Colonic mucosa (tissue), 4 donors: ENCODE results near the gene FAM131B. TPM values are rescaled to one million over a fixed set of nuclear protein-coding genes. Genes with fewer than 3 reads are reported as not detected.
A peak's percentile ranks its signal among the peaks of the same experiment; 100 is the strongest.

ENCODE experiments used
- DNase-seq: peaks from one replicate; pipeline ENCODE4 v3.0.0-alpha.2; 2020
- H3K27ac ChIP-seq: fragments of 200-600 bp; one replicate; pipeline ENCODE4 v1.8.0; 2021
- H3K27me3 ChIP-seq: fragments of 200-600 bp; one replicate; pipeline ENCODE4 v1.8.0; 2021
- H3K36me3 ChIP-seq: fragments of 200-600 bp; one replicate; pipeline ENCODE4 v1.8.0; 2021
- H3K4me1 ChIP-seq: fragments of 200-600 bp; one replicate; pipeline ENCODE4 v1.8.0; 2021; ENCODE audit warnings: mild to moderate bottlenecking
- H3K4me3 ChIP-seq: fragments of 200-600 bp; one replicate; pipeline ENCODE4 v1.8.0; 2021
- H3K9ac ChIP-seq, 2 donors: one replicate each; pipeline ENCODE4 v1.7.0; 2013; ENCODE audit warnings: control low read depth in 2 of 2, low read depth in 2 of 2, low read length in 2 of 2
- H3K9me3 ChIP-seq: fragments of 200-600 bp; one replicate; pipeline ENCODE4 v1.8.0; 2021
- CTCF ChIP-seq: fragments of 200-600 bp; IDR thresholded peaks from one replicate; pipeline ENCODE4 v1.8.0; 2022; ENCODE audit warnings: antibody characterized with exemption, mild to moderate bottlenecking
- intact Hi-C: fragments of 100-400 bp; cut with DNase I; formaldehyde crosslinking; loops from one replicate; pipeline ENCODE4 v1.14.1; 2022
- total RNA-seq, 2 donors: library from RNA; stranded (reverse); fragmentation: NEBNext Ultra II Directional in 1 of 2; extraction: Animal tissue kit (Norgen Biotek cat#: 25700) in 1 of 2; gene quantifications; one replicate each; pipeline ENCODE4 v1.2.1, GENCODE V29; 2021
- donor health status: healthy.
- donor health status: DM: no; HTN: no; CAD: no.
- donor health status: DM: no; HTN: no; CAD: no.

Gene FAM131B
- total RNA-seq, 2 donors from 2014 or later = 0.40 to 1.8 TPM

- peaks cover 1% of the 10 kb centered on the region for H3K4me1 ChIP-seq
- H3K9me3 ChIP-seq = no peaks in the 10 kb centered on the region
- no peak for DNase-seq
- no peaks in the 10 kb centered on the region for H3K36me3 ChIP-seq
- no peak overlapping the region for H3K9ac ChIP-seq
- H3K4me3 ChIP-seq = no peak overlapping the region
- H3K27me3 ChIP-seq = no peaks in the 10 kb centered on the region
- intact Hi-C loops = no loop called here
- TF ChIP-seq CTCF = no peak
- H3K27ac ChIP-seq = no peak overlapping the region
These were observed 10.8 kb upstream of the FAM131B start for GRCh38 chr7:143373255-143373794.

- Histone ChIP-seq H3K36me3 (no peaks in the 10 kb centered on the region), H3K27ac (peak overlapping the region; percentile 26), H3K27me3 (no peaks in the 10 kb centered on the region), H3K9ac (peak overlapping the region in 1 of 2 donors; percentile 51), H3K4me3 (no peak overlapping the region), H3K4me1 (peaks cover 3% of the 10 kb centered on the region), H3K9me3 (no peaks in the 10 kb centered on the region)
- intact Hi-C loops = no loop called here
- no peak for TF ChIP-seq CTCF
- DNase-seq = peak; percentile 95
These were observed 9.6 kb upstream of the FAM131B start for GRCh38 chr7:143372070-143372469.

GRCh38 chr7:143369678-143370651, 7.5 kb upstream of the FAM131B start:
- DNase-seq = peak; percentile 73
- no peaks in the 10 kb centered on the region for H3K36me3 ChIP-seq
- no peak for TF ChIP-seq CTCF
- intact Hi-C loops = no loop called here
- no peak overlapping the region for H3K4me3 ChIP-seq
- no peaks in the 10 kb centered on the region for H3K27me3 ChIP-seq
- no peak overlapping the region for H3K9ac ChIP-seq
- no peaks in the 10 kb centered on the region for H3K9me3 ChIP-seq
- H3K27ac ChIP-seq = peak overlapping the region; percentile 67
- peaks cover 3% of the 10 kb centered on the region for H3K4me1 ChIP-seq

GRCh38 chr7:143368387-143368786, 5.9 kb upstream of the FAM131B start:
- Histone ChIP-seq H3K4me3 (no peak overlapping the region), H3K9me3 (no peaks in the 10 kb centered on the region), H3K4me1 (peaks cover 3% of the 10 kb centered on the region), H3K27ac (peak overlapping the region; percentile 76), H3K36me3 (no peaks in the 10 kb centered on the region), H3K27me3 (peaks cover 7% of the 10 kb centered on the region), H3K9ac (peak overlapping the region in 1 of 2 donors; percentile 70)
- intact Hi-C loops = no loop called here
- no peak for TF ChIP-seq CTCF
- DNase-seq = no peak

- intact Hi-C loops = no loop called here
- Histone ChIP-seq H3K4me3 (no peak overlapping the region), H3K27ac (peak overlapping the region; percentile 76), H3K9me3 (no peaks in the 10 kb centered on the region), H3K36me3 (no peaks in the 10 kb centered on the region), H3K27me3 (peaks cover 11% of the 10 kb centered on the region), H3K9ac (peak overlapping the region in 1 of 2 donors; percentile 70), H3K4me1 (peaks cover 3% of the 10 kb centered on the region)
- TF ChIP-seq CTCF = no peak
- peak; percentile 94 for DNase-seq
These were observed 5.5 kb upstream of the FAM131B start for GRCh38 chr7:143367972-143368371.
